ENCODE measurements around the gene BAHCC1. TPM values are rescaled to one million over a fixed set of nuclear protein-coding genes. Genes with fewer than 3 reads are reported as not detected.

BAHCC1 gene
- total RNA-seq, 1 donor from 2014 or later, result 8.0 TPM

GRCh38 chr17:81437191-81437651, 42.0 kb downstream of the BAHCC1 start:
- ATAC-seq (no peak), DNase-seq (ENCODE audit: low spot score) (no peak)

- no peak for DNase-seq (ENCODE audit: low spot score)
- no peak for ATAC-seq
These were observed 42.9 kb downstream of the BAHCC1 start for GRCh38 chr17:81438007-81438659.

GRCh38 chr17:81438688-81439087, 43.4 kb downstream of the BAHCC1 start:
- DNase-seq (ENCODE audit: low spot score) (no peak), ATAC-seq (no peak)

GRCh38 chr17:81440051-81440471, 44.8 kb downstream of the BAHCC1 start:
- no peak for DNase-seq (ENCODE audit: low spot score)
- ATAC-seq, result no peak

GRCh38 chr17:81440511-81441244, 45.4 kb downstream of the BAHCC1 start:
- no peak for ATAC-seq
- no peak for DNase-seq (ENCODE audit: low spot score)

- ATAC-seq (no peak), DNase-seq (ENCODE audit: low spot score) (no peak)
These were observed 47.5 kb downstream of the BAHCC1 start for GRCh38 chr17:81442791-81443190.

GRCh38 chr17:81443269-81443668, 48.0 kb downstream of the BAHCC1 start:
- no peak for ATAC-seq
- DNase-seq (ENCODE audit: low spot score), result no peak

- no peak for ATAC-seq
- DNase-seq (ENCODE audit: low spot score), result no peak
These were observed 49.5 kb downstream of the BAHCC1 start for GRCh38 chr17:81444610-81445339.

GRCh38 chr17:81445642-81446503, 50.6 kb downstream of the BAHCC1 start:
- no peak for ATAC-seq

GRCh38 chr17:81447331-81447933, 52.2 kb downstream of the BAHCC1 start:
- ATAC-seq (no peak), DNase-seq (ENCODE audit: low spot score) (no peak)

More at GRCh38 chr17:81445642-81446503, 50.6 kb downstream of the BAHCC1 start:
- no peak for DNase-seq (ENCODE audit: low spot score)

GRCh38 chr17:81448442-81448841, 53.2 kb downstream of the BAHCC1 start:
- DNase-seq (ENCODE audit: low spot score) (no peak), ATAC-seq (no peak)

- DNase-seq (ENCODE audit: low spot score) (no peak), ATAC-seq (no peak)
These were observed 53.7 kb downstream of the BAHCC1 start for GRCh38 chr17:81448950-81449349.

- no peak for DNase-seq (ENCODE audit: low spot score)
- no peak for ATAC-seq
These were observed 54.1 kb downstream of the BAHCC1 start for GRCh38 chr17:81449351-81449750.

- no peak for ATAC-seq
- no peak for DNase-seq (ENCODE audit: low spot score)
These were observed 56.6 kb downstream of the BAHCC1 start for GRCh38 chr17:81451823-81452222.

GRCh38 chr17:81452551-81452950, 57.3 kb downstream of the BAHCC1 start:
- no peak for DNase-seq (ENCODE audit: low spot score)
- no peak for ATAC-seq

- DNase-seq (ENCODE audit: low spot score) (no peak), ATAC-seq (no peak)
These were observed 57.8 kb downstream of the BAHCC1 start for GRCh38 chr17:81453076-81453475.

- peak; percentile 23 for ATAC-seq
- DNase-seq (ENCODE audit: low spot score), result no peak
These were observed 58.5 kb downstream of the BAHCC1 start for GRCh38 chr17:81453712-81454111.

GRCh38 chr17:81454473-81454872, 59.2 kb downstream of the BAHCC1 start:
- ATAC-seq (no peak), DNase-seq (ENCODE audit: low spot score) (no peak)

- ATAC-seq, result no peak
- no peak for DNase-seq (ENCODE audit: low spot score)
These were observed 60.1 kb downstream of the BAHCC1 start for GRCh38 chr17:81455387-81455786.

- no peak for ATAC-seq
- DNase-seq (ENCODE audit: low spot score), result no peak
These were observed 60.8 kb downstream of the BAHCC1 start for GRCh38 chr17:81456091-81456490.

All from left lobe of liver (tissue), 2 donors.